Pericardium fibroblast (primary cell): ENCODE data around the gene CYTL1. TPM values are rescaled to one million over a fixed set of nuclear protein-coding genes. Genes with fewer than 3 reads are reported as not detected.

Experiments
- total RNA-seq: library from RNA; depleted of rRNA; stranded (reverse); fragments of >200 nt; gene quantifications from 2 replicates; pipeline ENCODE4 v1.2.3, GENCODE V29; 2015

Gene CYTL1
- 1.5 and 12.2 TPM in 2 replicates for total RNA-seq

GRCh38 chr4:5019274-5019673 is at the start of gene CYTL1:
Gene CYTL1 (minus strand): TSS chr4:5019458. CDS start chr4:5019445, 13 bp downstream.

GRCh38 chr4:5051278-5052203 is 32.3 kb upstream of the CYTL1 start, which contains the start of gene STK32B:
Gene STK32B (plus strand): TSS chr4:5051480.

Other genes with a start within 250 kb of the CYTL1 start
- gene MSX1, start 159.8 kb downstream of the CYTL1 start, total RNA-seq: 4.9 and 5.7 TPM in 2 replicates
- 0.47 and 1.7 TPM in 2 replicates for gene STK32B, start 32.0 kb upstream of the CYTL1 start, total RNA-seq